GM12872 (cell line): Measurements from ENCODE around the gene KRT6B.

Source experiments
- TF ChIP-seq, protein P1 (sequence below): IDR thresholded peaks from 3 replicates; pipeline ENCODE4 v1.5.1; 2011; ENCODE audit warnings: low read depth, mild to moderate bottlenecking, low read length, moderate library complexity; ENCODE audit not compliant: insufficient read depth

The KRT6B gene

DNA sequence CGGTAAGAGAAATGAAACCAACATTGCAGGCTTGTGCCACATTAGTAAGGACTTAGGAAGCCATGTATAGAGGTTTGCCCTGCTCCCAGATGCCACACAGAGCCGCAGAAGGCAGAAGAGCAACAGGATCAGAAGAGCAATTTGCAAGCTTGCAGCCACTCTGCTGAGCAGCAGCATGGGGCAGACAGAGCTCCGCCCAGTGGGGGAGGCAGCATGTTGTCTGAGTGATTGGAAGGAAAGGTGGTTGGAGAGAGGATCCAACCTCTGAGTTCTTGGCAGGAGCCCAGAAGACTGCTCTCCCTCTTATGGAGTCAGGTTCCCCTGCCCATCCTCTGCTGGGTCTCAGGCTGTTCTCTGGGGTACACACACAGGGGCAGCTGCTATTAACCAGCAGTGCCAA lies 43.4 kb upstream of the KRT6B start:
- TF ChIP-seq, protein P1, sequence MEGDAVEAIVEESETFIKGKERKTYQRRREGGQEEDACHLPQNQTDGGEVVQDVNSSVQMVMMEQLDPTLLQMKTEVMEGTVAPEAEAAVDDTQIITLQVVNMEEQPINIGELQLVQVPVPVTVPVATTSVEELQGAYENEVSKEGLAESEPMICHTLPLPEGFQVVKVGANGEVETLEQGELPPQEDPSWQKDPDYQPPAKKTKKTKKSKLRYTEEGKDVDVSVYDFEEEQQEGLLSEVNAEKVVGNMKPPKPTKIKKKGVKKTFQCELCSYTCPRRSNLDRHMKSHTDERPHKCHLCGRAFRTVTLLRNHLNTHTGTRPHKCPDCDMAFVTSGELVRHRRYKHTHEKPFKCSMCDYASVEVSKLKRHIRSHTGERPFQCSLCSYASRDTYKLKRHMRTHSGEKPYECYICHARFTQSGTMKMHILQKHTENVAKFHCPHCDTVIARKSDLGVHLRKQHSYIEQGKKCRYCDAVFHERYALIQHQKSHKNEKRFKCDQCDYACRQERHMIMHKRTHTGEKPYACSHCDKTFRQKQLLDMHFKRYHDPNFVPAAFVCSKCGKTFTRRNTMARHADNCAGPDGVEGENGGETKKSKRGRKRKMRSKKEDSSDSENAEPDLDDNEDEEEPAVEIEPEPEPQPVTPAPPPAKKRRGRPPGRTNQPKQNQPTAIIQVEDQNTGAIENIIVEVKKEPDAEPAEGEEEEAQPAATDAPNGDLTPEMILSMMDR: no peak

DNA sequence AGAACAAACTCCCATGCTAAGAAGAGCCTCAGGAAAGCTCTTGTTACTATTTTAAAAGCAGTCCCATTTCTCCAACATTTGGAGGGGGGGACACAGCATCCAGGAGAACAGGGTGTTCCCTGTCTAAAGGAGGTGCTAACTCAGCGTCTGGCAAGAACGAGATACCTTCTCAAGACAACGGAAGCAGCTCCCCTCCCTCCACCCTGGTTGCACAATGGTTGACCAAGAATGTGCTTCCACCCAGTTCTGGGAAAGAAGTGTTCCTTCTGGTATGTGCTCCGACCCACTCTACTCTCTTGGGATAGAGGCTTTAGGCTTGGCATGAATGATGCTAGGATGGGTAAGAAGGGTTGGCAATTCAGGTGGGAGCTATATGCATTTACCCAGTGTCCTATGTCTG lies 42.6 kb upstream of the KRT6B start:
- TF ChIP-seq, protein P1: no peak

DNA sequence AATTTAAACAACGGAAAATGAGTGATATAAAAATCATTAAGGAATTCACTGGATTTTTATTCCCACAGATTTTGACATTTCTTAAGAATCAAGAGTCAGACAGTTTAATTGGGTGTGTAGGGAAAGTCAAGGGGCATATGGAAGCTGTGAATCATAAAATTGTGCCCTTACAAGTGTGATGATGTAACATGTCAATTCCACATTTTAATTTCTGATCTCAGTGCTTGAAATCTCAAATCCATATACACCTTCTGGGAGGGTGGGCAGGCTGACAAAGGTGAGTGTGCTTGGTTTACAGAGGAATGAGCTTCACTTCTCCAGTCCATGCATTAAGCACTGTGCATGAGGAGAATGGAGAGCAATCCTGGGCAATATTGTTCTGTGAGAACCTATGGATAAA lies 42.2 kb upstream of the KRT6B start:
- TF ChIP-seq, protein P1: no peak

DNA sequence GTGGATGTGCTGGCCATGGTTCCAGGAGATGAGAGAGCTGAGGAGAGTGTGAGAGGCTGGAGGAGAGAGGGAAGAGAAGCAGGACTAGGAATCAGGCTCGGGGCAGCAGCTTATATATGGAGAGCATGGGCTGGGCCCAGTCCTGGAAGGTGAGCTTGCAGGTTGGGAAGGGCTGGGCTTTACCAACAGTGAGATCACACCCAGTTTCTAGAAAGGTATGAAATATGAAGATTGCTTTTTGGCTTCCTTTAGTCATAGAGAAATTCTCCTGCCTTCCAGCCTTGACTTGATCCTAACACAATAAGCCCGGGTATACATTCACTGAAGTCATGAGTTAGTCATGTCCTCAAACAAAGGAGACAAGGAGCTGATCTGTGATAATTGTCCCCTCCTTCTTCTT lies 41.2 kb upstream of the KRT6B start, which contains the start of gene KRT6A:
Gene KRT6A (minus strand): TSS at position 86 of the 400 bp plus-strand sequence. CDS start 69 bp downstream, at position 17.
- TF ChIP-seq, protein P1: no peak

DNA sequence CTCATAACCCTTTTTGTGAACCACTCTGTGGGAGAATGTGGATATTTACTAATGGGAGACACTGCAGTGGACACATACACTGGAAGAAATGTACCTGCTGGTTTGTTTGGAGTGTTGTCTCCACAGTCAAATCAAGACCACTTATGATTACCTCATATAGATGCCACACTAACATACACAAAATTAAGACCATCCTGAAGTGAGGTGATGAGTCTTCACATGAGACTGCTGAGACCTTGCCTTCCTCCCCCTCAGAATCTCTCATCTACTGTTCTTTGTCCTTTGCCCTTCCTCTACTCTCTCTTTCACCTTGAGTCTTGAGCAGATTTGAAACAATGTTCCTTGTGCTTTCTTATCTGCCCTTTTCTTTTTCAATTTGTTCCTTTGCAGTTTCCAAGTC lies 36.8 kb upstream of the KRT6B start:
- TF ChIP-seq, protein P1: no peak

DNA sequence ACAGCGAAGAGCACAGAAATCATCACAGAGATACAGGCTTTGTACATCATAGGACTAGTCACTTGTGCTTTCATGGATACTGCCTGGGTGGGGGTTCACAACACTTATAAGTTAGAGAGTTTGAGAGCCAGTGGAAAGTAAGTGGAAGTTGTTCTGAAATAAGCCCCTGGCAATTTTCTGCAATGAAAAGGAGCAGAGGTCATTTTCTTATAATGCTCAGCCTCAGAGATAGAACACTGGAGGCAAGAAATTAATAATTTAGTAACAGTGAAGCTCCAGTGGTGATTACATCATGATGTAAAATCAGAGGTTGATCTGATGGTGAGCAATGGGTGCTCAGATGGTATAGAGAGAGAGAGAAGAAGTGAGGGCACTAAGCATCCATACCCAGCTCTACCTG lies 35.3 kb upstream of the KRT6B start:
- TF ChIP-seq, protein P1: no peak

DNA sequence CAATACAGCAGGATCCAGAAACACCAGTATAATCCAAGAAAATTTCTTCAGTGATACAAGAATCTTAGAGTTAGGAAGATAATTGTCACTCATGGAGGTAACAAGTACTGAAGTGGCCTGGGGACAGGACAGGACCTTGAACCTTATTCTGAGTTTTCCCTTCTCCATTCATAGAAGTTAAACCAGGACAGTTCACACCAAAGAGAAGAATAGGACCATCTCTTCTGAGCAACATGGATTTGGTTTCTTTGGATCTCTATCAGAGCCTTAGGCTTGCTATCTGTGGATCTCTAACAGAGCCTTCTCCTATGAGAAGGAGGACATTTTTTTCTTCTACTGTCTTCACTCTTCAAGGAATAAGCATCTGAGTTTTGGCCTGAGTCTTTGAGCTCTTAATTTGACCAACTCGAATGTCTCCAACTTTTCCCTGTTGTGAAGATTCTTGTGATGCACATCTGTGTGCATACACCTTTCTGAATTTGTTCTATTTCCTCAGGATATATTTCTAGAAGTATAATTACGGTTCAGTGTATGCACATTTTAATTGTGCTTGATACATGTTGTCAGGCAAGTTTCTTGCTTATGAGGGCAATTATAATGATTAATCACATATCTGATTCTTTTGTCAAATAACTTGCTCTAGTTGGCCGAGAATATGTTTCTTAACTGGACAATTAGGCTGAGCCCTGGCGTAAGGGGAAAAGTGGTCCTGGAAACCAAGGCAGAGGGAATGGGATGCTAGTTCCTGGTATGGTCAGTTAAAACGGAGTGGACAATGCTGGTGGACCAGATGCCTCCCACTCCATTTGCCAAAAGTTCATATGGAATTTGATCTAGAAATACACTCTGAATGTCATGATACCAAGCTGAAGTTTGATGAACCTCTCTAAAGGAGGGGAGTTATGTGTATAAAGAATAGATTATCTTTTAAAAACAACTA lies 34.5 kb upstream of the KRT6B start:
- TF ChIP-seq, protein P1: no peak
